GM12878 (cell line): ENCODE measurements around the gene SBNO2. TPM values are rescaled to one million over a fixed set of nuclear protein-coding genes. Genes with fewer than 3 reads are reported as not detected.

ENCODE experiments used
- ATAC-seq: fragments of 200-7000 bp; cut with Tn5 transposase; 3 replicates; pipeline ENCODE4 v1.9.1; 2020; ENCODE audit warnings: mild to moderate bottlenecking, moderate library complexity
- BruUV-seq: library from RNA; stranded (reverse); fragments of 400-500 nt; replicated peaks from 2 replicates; lab custom pipeline; 2021; lab: Mats Ljungman, UMichigan
- CTCF ChIA-PET: fragments of 300-600 bp; sonication (Branson Sonifier 250); formaldehyde crosslinking; extraction: SDS; loops from one replicate; lab custom pipeline; 2021; ENCODE audit warnings: inconsistent platforms; lab: Yijun Ruan, JAX
- POLR2A ChIA-PET: fragments of 350-600 bp; formaldehyde crosslinking; extraction: SDS; loops from one replicate; lab custom pipeline; 2021; ENCODE audit warnings: inconsistent platforms; lab: Charles Lee
- RAD21 ChIA-PET: fragments of 300-600 bp; sonication (Branson Sonifier 250); formaldehyde crosslinking; loops from one replicate; lab custom pipeline; 2023; ENCODE audit warnings: antibody characterized with exemption; ENCODE audit not compliant: unreplicated experiment; lab: Charles Lee
- SMC1A ChIA-PET: fragments of 300-600 bp; sonication (Branson Sonifier 250); formaldehyde crosslinking; loops from one replicate; lab custom pipeline; 2023; ENCODE audit not compliant: unreplicated experiment, uncharacterized antibody; lab: Charles Lee
- DNase-seq: peaks from one replicate; pipeline ENCODE4 v3.0.0-alpha.2; 2011; ENCODE audit warnings: low read depth, low spot score
- FAIRE-seq: peaks from 3 replicates; lab custom pipeline; 2011; peaks lifted over from hg19 to GRCh38; lab: Jason Lieb, UNC
- H2AFZ ChIP-seq: 2 replicates; pipeline ENCODE4 v1.6.0; 2011; ENCODE audit warnings: low read depth, low read length, control low read depth; ENCODE audit not compliant: control insufficient read depth
- H3K27ac ChIP-seq: 2 replicates; pipeline ENCODE4 v1.5.1; 2011; ENCODE audit warnings: control low read depth; ENCODE audit not compliant: control insufficient read depth, insufficient read depth
- H3K27me3 ChIP-seq, 2 experiments: replicated peaks in 1 of 2; 2 replicates each; pipeline versions ENCODE4 v1.6.0 to v1.6.1; 2011; ENCODE audit warnings: low read length in 1 of 2; ENCODE audit not compliant: control insufficient read depth in 2 of 2, insufficient read depth in 2 of 2
- H3K36me3 ChIP-seq, 2 experiments: 2 replicates each; pipeline ENCODE4 v1.5.1; 2011; ENCODE audit warnings: low read length in 1 of 2; ENCODE audit not compliant: control insufficient read depth in 2 of 2, insufficient read depth in 2 of 2
- H3K4me1 ChIP-seq: 2 replicates; pipeline ENCODE4 v1.6.1; 2011; ENCODE audit warnings: mild to moderate bottlenecking, low read length, moderate library complexity, mixed read lengths; ENCODE audit not compliant: control insufficient read depth, insufficient read depth
- H3K4me2 ChIP-seq: 2 replicates; pipeline ENCODE4 v1.6.0; 2011; ENCODE audit warnings: control low read depth; ENCODE audit not compliant: control insufficient read depth, insufficient read depth
- H3K4me3 ChIP-seq: fragments of 200-600 bp; sonication (generic); 2 replicates; pipeline ENCODE4 v1.5.1; 2016
- H3K79me2 ChIP-seq: 2 replicates; pipeline ENCODE4 v1.6.0; 2011; ENCODE audit warnings: low read length; ENCODE audit not compliant: control insufficient read depth, insufficient read depth
- H3K9ac ChIP-seq: 2 replicates; pipeline ENCODE4 v1.8.0; 2011; ENCODE audit warnings: low read length, control low read depth, mixed read lengths; ENCODE audit not compliant: control insufficient read depth, insufficient read depth
- H3K9me3 ChIP-seq: replicated peaks from 3 replicates; pipeline ENCODE4 v1.5.1; 2011; ENCODE audit warnings: mild to moderate bottlenecking, low read length; ENCODE audit not compliant: control insufficient read depth, insufficient read depth
- H4K20me1 ChIP-seq: 2 replicates; pipeline ENCODE4 v1.6.0; 2011; ENCODE audit not compliant: control insufficient read depth, insufficient read depth
- CHD4 ChIP-seq: fragments of 200-600 bp; sonication (generic); IDR thresholded peaks from 2 replicates; pipeline ENCODE4 v1.6.1; 2016; ENCODE audit warnings: mild to moderate bottlenecking
- EP300 ChIP-seq, 2 experiments: fragments of 150-350 bp in 1 of 2; IDR thresholded peaks; 2 replicates each; pipeline ENCODE4 v1.6.1; 2011 to 2012; ENCODE audit warnings: low read depth in 2 of 2, low read length in 2 of 2, borderline replicate concordance in 1 of 2, improper control_type of control experiment in 1 of 2, inconsistent platforms in 1 of 2; ENCODE audit not compliant: control insufficient read depth in 1 of 2
- ETV6 ChIP-seq, 2 experiments: fragments of 450-650 bp in 1 of 2; IDR thresholded peaks in 1 of 2; conservative IDR thresholded peaks in 1 of 2; 2 replicates each; pipeline ENCODE4 v1.6.1; 2014; ENCODE audit warnings: antibody characterized with exemption in 1 of 2, borderline replicate concordance in 1 of 2, low read depth in 1 of 2, mild to moderate bottlenecking in 1 of 2, moderate library complexity in 1 of 2
- IKZF2 ChIP-seq, 2 experiments: fragments of 450-650 bp; IDR thresholded peaks; 2 replicates each; pipeline ENCODE4 v1.6.1; 2017; ENCODE audit warnings: mild to moderate bottlenecking in 2 of 2, moderate library complexity in 2 of 2
- IRF5 ChIP-seq: fragments of 450-650 bp; IDR thresholded peaks from 2 replicates; pipeline ENCODE4 v1.6.1; 2017; ENCODE audit warnings: borderline replicate concordance
- POLR2AphosphoS5 ChIP-seq: IDR thresholded peaks from 2 replicates; pipeline ENCODE4 v1.6.1; 2011; ENCODE audit warnings: mild to moderate bottlenecking, low read length, inconsistent platforms
- RELA ChIP-seq: fragments of 450-650 bp; IDR thresholded peaks from 2 replicates; pipeline ENCODE4 v1.8.0; 2014; ENCODE audit warnings: borderline replicate concordance; ENCODE audit not compliant: partially characterized antibody
- SIN3A ChIP-seq: IDR thresholded peaks from 2 replicates; pipeline ENCODE4 v1.6.1; 2012; ENCODE audit warnings: low read depth, low read length, improper control_type of control experiment
- WGBS: methylation state at CpG from one replicate; pipeline ENCODE4 v1.1.6; 2016; ENCODE audit warnings: low lambda C conversion rate; ENCODE audit not compliant: insufficient replicate concordance, insufficient coverage; ENCODE audit errors: missing lambda C conversion rate; 5-methylcytosine and 5-hydroxymethylcytosine counted together
- in situ Hi-C: fragments of 300-500 bp; cut with MboI; formaldehyde crosslinking; loops from 9 replicates; pipeline ENCODE4 v1.14.3; 2018; ENCODE audit warnings: mixed read lengths
- intact Hi-C: fragments of 100-400 bp; cut with micrococcal nuclease; formaldehyde crosslinking; loops from one replicate; pipeline ENCODE4 v1.14.2; 2022; ENCODE audit not compliant: unreplicated experiment
- polyA plus RNA-seq, 11 experiments: library from polyadenylated mRNA; depleted of rRNA in 4 of 11; unstranded in 6 of 11; stranded (reverse) in 5 of 11; fragments of >200 nt; fragmentation: Nextera tagmentation in 4 of 11; fragmentation: Illumina TruSeq in 1 of 11; extraction: Ambion mirVana in 4 of 11; extraction: Trizol in 1 of 11; gene quantifications; 1 replicate in 1 of 11; 2 replicates in 10 of 11; pipeline versions ENCODE4 v1.2.1 to v1.2.3, GENCODE V29; 2011 to 2016; ENCODE audit warnings: inconsistent platforms in 2 of 11, missing spikeins in 2 of 11, low read depth in 1 of 11
- total RNA-seq, 4 experiments: library from RNA; depleted of rRNA in 3 of 4; stranded (reverse); fragments of >200 nt in 3 of 4; fragmentation: Illumina TruSeq in 1 of 4; extraction: Trizol in 1 of 4; gene quantifications; 2 replicates each; pipeline versions ENCODE4 v1.2.1 to v1.2.3, GENCODE V29; 2013 to 2021
- TF ChIP-seq, protein P1 (sequence below): IDR thresholded peaks from 2 replicates; pipeline ENCODE4 v1.6.1; 2011; ENCODE audit warnings: borderline replicate concordance, low read depth, mild to moderate bottlenecking, moderate library complexity, low read length; ENCODE audit not compliant: insufficient read depth, poor library complexity, severe bottlenecking

The SBNO2 gene
- total and polyA plus RNA-seq, 10 of the 15 experiments (the other 5 are each of a cell fraction or from before 2014, with no cell fraction given): 0.08 to 44.6 (median 5.4) TPM

DNA sequence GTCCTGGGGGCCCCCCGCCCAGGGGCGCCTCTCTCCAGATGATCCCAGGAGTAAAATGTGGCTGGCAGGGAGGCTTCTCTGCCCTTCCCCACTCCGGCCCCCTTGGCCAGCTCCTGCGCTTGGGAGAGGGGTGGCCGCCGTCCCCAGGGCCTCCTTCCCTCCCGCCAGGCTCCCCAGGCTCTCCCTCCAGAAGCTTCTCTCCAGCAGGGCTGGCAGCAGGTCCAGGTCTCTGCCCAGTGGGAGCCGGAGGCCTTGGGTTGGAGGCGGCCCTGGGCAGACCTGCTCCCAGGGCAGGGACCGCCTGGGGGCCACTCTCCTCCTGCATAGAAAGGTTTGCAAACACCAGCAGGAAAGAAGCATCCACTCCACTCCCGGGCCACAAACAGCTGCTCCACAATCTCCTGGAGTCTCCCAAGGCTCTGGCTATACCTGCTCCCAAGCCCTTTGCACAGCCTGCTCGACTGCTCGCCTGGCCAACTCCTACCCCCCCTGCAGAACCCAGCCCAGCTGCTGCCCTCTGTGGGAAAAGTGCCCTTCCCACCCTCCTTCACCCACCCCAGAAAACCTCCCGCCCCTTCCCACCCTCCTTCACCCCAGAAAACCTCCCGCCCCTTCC lies 26.0 kb downstream of the SBNO2 start:
- no peak for FAIRE-seq
- Histone ChIP-seq H3K36me3 (peaks cover 12 to 22% of the 10 kb centered on the region in 2 experiments), H2AFZ (no peak overlapping the region), H3K9me3 (no peaks in the 10 kb centered on the region; the same call in 2 of the 3 replicates), H4K20me1 (no peaks in the 10 kb centered on the region), H3K4me2 (no peak overlapping the region), H3K79me2 (no peaks in the 10 kb centered on the region), H3K27me3 (no peaks in the 10 kb centered on the region), H3K4me1 (no peaks in the 10 kb centered on the region)
- RAD21 ChIA-PET: no interaction called here
- in situ Hi-C loops (no loop called here), intact Hi-C loops (no loop called here)
- POLR2A ChIA-PET: no interaction called here
- BruUV-seq: no TSS peak
- 99% methylated on average over 12 of the region's 15 CpGs for WGBS
- ATAC-seq: no peak
- DNase-seq: no peak
- SMC1A ChIA-PET: no interaction called here
- CTCF ChIA-PET: no interaction called here
- TF ChIP-seq EP300 (IDR thresholded peaks at IDR 0.05; ENCODE audit: borderline replicate concordance in 1 of 2, control insufficient read depth in 1 of 2, low read depth in 2 of 2, low read length in 2 of 2) (no peak), ETV6 (conservative IDR thresholded peaks at IDR 0.05 in 1 of 2, IDR thresholded peaks at IDR 0.05 in 1 of 2; ENCODE audit: borderline replicate concordance in 1 of 2, low read depth in 1 of 2) (no peak), SIN3A (no peak), POLR2AphosphoS5 (no peak), CHD4 (no peak), IRF5 (no peak), IKZF2 (IDR thresholded peaks at IDR 0.05) (no peak), RELA (no peak)
- TF ChIP-seq, protein P1, sequence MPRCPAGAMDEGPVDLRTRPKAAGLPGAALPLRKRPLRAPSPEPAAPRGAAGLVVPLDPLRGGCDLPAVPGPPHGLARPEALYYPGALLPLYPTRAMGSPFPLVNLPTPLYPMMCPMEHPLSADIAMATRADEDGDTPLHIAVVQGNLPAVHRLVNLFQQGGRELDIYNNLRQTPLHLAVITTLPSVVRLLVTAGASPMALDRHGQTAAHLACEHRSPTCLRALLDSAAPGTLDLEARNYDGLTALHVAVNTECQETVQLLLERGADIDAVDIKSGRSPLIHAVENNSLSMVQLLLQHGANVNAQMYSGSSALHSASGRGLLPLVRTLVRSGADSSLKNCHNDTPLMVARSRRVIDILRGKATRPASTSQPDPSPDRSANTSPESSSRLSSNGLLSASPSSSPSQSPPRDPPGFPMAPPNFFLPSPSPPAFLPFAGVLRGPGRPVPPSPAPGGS: no peak
- TF ChIP-seq, all 136 proteins: peak for 0
- H3K4me3 ChIP-seq: no peak overlapping the region
- H3K27ac ChIP-seq: no peak overlapping the region
- no peak overlapping the region for H3K9ac ChIP-seq
